Posterior cingulate gyrus (tissue), 11 donors: Measurements from ENCODE around the gene DNMBP.
"Not testable (repeated sequence)": the region's sequence is repeated elsewhere in the genome, so short reads cannot be mapped to it uniquely, and the experiment has no call there.

ENCODE experiments used
- DNase-seq, 10 donors: peaks; one replicate each; pipeline versions ENCODE4 v3.0.0 to v3.0.0-alpha.2; 2020 to 2021; ENCODE audit warnings: mixed read lengths in 3 of 10
- intact Hi-C: fragments of 100-400 bp; cut with DNase I; formaldehyde crosslinking; loops from one replicate; pipeline ENCODE4 v1.15.1; 2023

Gene DNMBP

DNA sequence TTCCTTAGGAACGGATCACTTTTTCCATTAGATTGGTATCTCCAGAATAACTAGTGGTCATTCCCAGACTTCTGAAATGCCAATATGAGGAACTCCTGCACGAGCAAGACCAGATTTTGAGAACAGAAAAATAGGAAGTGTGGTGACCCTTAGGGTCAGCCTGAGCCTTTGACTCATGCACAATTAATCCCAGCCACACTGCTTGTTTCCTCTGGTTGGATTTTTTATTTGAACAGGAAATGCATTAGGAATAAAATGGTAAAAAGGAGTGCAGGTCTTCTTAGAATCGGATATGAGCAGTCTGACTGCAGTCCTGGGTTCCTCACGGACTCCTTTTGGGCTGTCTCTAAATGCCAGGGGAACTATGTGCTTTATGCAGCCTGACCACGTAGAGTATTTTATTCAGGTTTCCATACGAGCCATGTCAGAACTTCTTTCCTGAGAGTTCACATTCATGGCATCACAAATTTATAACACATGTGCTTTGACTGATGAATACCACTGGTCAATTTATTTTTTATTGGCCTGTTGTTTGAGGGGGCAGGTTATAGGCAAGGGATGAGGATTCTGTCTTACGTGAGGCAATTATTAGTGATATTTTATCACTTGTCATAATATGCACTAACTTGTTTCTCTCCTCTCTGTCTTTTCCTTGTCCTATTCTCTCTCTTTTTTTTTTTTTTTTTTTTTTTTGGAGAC is 46.1 kb downstream of the DNMBP start:
- DNase-seq, intact Hi-C loops: not testable (repeated sequence)

DNA sequence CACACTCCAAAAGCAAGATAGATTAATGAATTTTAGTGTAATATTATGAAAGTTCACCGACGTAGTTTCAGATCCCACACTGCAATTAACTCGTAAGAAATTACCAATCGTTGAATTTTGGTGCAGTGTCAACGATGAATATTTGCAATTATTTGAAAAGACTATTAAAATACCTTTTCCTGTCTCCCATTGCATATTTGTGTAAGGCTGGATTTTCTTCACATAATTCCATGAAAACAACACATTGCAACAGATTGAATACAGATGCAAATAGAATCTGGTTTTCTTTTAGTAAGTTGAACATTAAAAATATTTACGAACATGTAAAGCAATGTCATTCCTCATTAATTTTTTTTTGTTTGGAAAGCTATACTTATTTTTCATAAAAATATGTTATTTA is 50.9 kb downstream of the DNMBP start:
- no peak for DNase-seq
- intact Hi-C loops: no loop called here

GRCh38 chr10:99958302-99958701 is 51.4 kb downstream of the DNMBP start:
- intact Hi-C loops: no loop called here
- no peak for DNase-seq

DNA sequence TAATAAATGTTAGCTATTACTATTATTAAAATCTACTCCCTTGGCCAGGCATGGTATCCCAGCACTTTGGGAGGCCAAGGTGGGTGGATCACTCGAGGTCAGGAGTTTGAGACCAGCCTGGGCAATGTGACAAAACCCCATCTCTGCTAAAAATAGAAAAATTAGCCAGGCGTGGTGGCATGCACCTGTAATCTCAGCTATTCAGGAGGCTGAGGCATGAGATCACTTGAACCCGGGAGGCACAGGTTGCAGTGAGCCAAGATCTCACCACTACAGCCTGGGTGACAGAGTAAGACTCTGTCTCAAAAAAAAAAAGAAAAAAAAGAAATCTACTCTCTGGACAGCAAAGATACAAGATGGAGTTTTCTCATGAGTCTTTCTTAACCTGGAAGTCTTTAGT is 56.2 kb downstream of the DNMBP start:
- DNase-seq, intact Hi-C loops: not testable (repeated sequence)

- intact Hi-C loops: no loop called here
- no peak for DNase-seq
Measured at GRCh38 chr10:99952799-99953198, 56.9 kb downstream of the DNMBP start.

GRCh38 chr10:99946051-99946450 is 63.7 kb downstream of the DNMBP start:
- intact Hi-C loops, DNase-seq: not testable (repeated sequence)

GRCh38 chr10:99945263-99945662 is 64.5 kb downstream of the DNMBP start:
- intact Hi-C loops: no loop called here
- DNase-seq: no peak

DNA sequence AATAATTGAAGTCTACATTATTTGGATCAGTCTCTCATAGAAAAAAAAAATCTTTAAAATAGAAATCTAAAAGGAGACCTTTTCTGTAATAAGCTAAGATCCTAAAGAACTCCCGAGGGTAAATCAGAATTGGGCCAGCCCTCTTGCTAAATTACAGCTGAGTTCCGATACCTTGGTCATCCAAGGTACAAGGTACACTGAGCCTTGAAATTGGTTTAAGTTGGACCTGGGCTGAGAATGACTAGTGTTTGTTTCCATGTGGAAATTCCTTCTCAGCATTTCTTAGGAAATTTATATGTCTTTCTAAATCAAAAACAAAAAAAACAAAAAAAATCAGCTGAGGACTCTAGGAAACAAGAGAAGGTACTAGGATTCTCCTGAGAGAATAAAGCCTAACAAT is 64.9 kb downstream of the DNMBP start:
- DNase-seq: no peak
- intact Hi-C loops: no loop called here

GRCh38 chr10:99943908-99944307 is 65.8 kb downstream of the DNMBP start:
- intact Hi-C loops: no loop called here
- no peak for DNase-seq

DNA sequence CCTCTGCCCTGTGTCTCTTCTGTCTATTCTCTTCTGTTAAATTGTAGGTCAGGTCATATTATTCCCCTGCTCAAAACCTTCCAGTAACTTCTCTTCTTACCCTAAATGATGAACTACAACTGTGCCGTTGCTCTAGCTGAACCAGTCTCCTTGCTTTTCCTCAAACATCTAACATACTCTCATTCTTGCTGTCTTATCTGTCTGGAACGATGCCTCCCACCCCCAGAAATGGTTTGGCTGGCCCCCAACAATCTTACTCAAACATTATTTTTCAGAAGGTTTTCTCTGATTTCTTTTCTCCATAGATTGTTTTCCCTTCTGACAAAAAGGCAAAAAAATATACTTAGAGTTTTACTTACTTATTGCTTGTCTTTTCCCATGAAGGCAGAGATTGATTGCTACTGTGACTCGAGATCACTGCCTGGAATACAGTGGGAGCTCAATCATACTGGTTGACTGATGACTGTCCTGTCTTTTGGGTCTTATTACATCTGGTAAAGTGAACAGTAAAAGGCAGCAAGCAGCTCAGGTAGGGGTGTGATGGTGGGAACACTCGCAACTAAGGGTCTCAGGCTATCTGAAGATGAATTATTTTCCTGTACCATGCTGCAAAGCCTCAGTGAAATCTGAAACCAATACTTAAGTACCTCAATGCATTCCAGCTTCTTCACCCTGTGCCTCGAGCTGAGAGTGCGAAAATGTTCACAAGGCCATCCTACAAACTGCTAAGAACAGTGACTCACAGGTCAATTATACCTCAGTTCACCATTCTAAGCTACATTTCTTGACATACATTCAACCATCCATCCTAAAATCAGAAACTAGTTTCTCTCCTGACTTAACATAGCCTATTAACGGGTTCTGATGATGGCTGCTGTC is 67.6 kb downstream of the DNMBP start:
- DNase-seq: no peak
- intact Hi-C loops: no loop called here

DNA sequence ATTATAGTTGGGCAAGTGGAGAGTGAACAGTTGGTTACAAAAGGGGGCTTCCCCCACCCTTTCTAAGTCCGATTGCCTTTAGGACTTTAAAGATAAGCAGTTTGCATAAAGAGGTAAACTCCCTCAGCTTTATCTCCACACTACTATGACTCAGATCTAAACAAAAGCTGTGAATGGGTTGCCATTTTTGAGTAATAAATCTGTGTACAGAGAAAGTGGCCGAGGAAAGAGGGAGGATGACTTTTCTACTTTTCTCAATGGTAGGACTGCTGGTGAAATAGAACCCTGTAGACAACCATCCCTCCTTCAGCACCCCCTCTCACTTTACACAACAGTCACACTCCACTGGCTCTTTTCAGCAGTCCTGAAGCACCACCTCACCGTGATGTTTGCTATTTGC is 71.2 kb downstream of the DNMBP start:
- DNase-seq: no peak
- intact Hi-C loops: no loop called here

- no peak for DNase-seq
- intact Hi-C loops: no loop called here
Measured at GRCh38 chr10:99937630-99938029, 72.1 kb downstream of the DNMBP start.

- DNase-seq, intact Hi-C loops: not testable (repeated sequence)
Measured at GRCh38 chr10:99932203-99932957, 77.4 kb downstream of the DNMBP start.

GRCh38 chr10:99930731-99931550 is 78.8 kb downstream of the DNMBP start:
- intact Hi-C loops: no loop called here
- DNase-seq: no peak

GRCh38 chr10:99929360-99929759 is 80.4 kb downstream of the DNMBP start:
- intact Hi-C loops: no loop called here
- peak in 1 of 10 donors; percentile 52 for DNase-seq

- intact Hi-C loops: no loop called here
- no peak for DNase-seq
Measured at GRCh38 chr10:99927721-99928280, 81.9 kb downstream of the DNMBP start.

GRCh38 chr10:99926925-99927720 is 82.6 kb downstream of the DNMBP start:
- DNase-seq: peak in 2 of 10 donors; percentile 3 to 26
- intact Hi-C loops: no loop called here

- no peak for DNase-seq
- intact Hi-C loops: no loop called here
Measured at GRCh38 chr10:99924451-99925255, 85.1 kb downstream of the DNMBP start.
